Measurements from ENCODE around the gene CCDC88B. TPM values are rescaled to one million over a fixed set of nuclear protein-coding genes. Genes with fewer than 3 reads are reported as not detected.

The CCDC88B gene
- total and polyA plus RNA-seq, 9 of the 15 experiments (the other 6 are each of a cell fraction or from before 2014, with no cell fraction given) = 0.13 to 18.1 (median 7.9) TPM

GRCh38 chr11:64305691-64306562 is 34.1 kb upstream of the CCDC88B start (continued):
- TF ChIP-seq, protein P1, sequence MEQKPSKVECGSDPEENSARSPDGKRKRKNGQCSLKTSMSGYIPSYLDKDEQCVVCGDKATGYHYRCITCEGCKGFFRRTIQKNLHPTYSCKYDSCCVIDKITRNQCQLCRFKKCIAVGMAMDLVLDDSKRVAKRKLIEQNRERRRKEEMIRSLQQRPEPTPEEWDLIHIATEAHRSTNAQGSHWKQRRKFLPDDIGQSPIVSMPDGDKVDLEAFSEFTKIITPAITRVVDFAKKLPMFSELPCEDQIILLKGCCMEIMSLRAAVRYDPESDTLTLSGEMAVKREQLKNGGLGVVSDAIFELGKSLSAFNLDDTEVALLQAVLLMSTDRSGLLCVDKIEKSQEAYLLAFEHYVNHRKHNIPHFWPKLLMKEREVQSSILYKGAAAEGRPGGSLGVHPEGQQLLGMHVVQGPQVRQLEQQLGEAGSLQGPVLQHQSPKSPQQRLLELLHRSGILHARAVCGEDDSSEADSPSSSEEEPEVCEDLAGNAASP (IDR thresholded peaks at IDR 0.05) = no peak
- TF ChIP-seq AFF4 (CRISPR knock-in tag; IDR thresholded peaks at IDR 0.05) (no peak; the same call in 1 of the 2 replicates), CHCHD3 (CRISPR knock-in tag; IDR thresholded peaks at IDR 0.05) (no peak), CBX1 (IDR thresholded peaks at IDR 0.05; ENCODE audit: low read depth) (no peak), RBFOX2 (IDR thresholded peaks at IDR 0.05; ENCODE audit: low read depth, low read length) (peak; percentile 83), KLF13 (tag; IDR thresholded peaks at IDR 0.05; ENCODE audit: borderline replicate concordance, low read depth) (no peak), ATF7 (IDR thresholded peaks at IDR 0.05) (peak; percentile 53), SAP30 (IDR thresholded peaks at IDR 0.05; ENCODE audit: borderline replicate concordance, insufficient read depth, low read depth, low read length, poor library complexity, severe bottlenecking) (peak; percentile 56), MEIS2 (IDR thresholded peaks at IDR 0.05; ENCODE audit: partially characterized antibody) (no peak), FOXP1 (CRISPR knock-in tag; IDR thresholded peaks at IDR 0.05) (0 out of 2 replicates have a peak, but pooled peaks have one; percentile 27), SMAD3 (CRISPR knock-in tag; conservative IDR thresholded peaks at IDR 0.05) (no peak), MED1 (CRISPR knock-in tag; IDR thresholded peaks at IDR 0.05; ENCODE audit: borderline replicate concordance) (no peak), GTF2F1 (IDR thresholded peaks at IDR 0.05; ENCODE audit: low read depth, low read length) (no peak), TEAD1 (CRISPR knock-in tag; IDR thresholded peaks at IDR 0.05) (no peak), CBFB (CRISPR knock-in tag; IDR thresholded peaks at IDR 0.05) (no peak), XRCC3 (IDR thresholded peaks at IDR 0.05) (no peak), ZNF184 (CRISPR knock-in tag; IDR thresholded peaks at IDR 0.05) (no peak), ZNF324 (CRISPR knock-in tag; IDR thresholded peaks at IDR 0.05) (no peak), ZNF239 (CRISPR knock-in tag; IDR thresholded peaks at IDR 0.05) (no peak)
- TF ChIP-seq, protein P2, sequence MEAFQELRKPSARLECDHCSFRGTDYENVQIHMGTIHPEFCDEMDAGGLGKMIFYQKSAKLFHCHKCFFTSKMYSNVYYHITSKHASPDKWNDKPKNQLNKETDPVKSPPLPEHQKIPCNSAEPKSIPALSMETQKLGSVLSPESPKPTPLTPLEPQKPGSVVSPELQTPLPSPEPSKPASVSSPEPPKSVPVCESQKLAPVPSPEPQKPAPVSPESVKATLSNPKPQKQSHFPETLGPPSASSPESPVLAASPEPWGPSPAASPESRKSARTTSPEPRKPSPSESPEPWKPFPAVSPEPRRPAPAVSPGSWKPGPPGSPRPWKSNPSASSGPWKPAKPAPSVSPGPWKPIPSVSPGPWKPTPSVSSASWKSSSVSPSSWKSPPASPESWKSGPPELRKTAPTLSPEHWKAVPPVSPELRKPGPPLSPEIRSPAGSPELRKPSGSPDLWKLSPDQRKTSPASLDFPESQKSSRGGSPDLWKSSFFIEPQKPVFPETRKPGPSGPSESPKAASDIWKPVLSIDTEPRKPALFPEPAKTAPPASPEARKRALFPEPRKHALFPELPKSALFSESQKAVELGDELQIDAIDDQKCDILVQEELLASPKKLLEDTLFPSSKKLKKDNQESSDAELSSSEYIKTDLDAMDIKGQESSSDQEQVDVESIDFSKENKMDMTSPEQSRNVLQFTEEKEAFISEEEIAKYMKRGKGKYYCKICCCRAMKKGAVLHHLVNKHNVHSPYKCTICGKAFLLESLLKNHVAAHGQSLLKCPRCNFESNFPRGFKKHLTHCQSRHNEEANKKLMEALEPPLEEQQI (IDR thresholded peaks at IDR 0.05) = no peak
